B cell (primary cell): ENCODE results near the gene SOHLH1. TPM values are rescaled to one million over a fixed set of nuclear protein-coding genes. Genes with fewer than 3 reads are reported as not detected.
"Not testable (repeated sequence)": the region's sequence is repeated elsewhere in the genome, so short reads cannot be mapped to it uniquely, and the experiment has no call there.

Experiments used
- ATAC-seq: fragments of 200-7000 bp; cut with Tn5 transposase; one replicate; pipeline ENCODE4 v1.10.0; 2021; ENCODE audit warnings: low read depth, mild to moderate bottlenecking, moderate number of reproducible peaks, moderate library complexity
- CTCF ChIA-PET: fragments of 350-600 bp; sonication (Branson Sonifier 250); formaldehyde crosslinking; loops from one replicate; lab custom pipeline; 2021; ENCODE audit warnings: antibody characterized with exemption, inconsistent platforms; lab: Charles Lee
- POLR2A ChIA-PET: fragments of 350-600 bp; sonication (Branson Sonifier 250); formaldehyde crosslinking; loops from one replicate; lab custom pipeline; 2021; ENCODE audit warnings: antibody characterized with exemption; lab: Charles Lee
- DNase-seq: peaks from one replicate; pipeline ENCODE4 v3.0.0; 2013
- H2AFZ ChIP-seq: 2 replicates; pipeline ENCODE4 v1.6.1; 2012; ENCODE audit warnings: mild to moderate bottlenecking, low read depth, low read length; ENCODE audit not compliant: insufficient read depth, poor library complexity, severe bottlenecking
- H3K27ac ChIP-seq, 2 donors: 1 replicate in 1 of 2; 2 replicates in 1 of 2; pipeline ENCODE4 v1.5.1; 2012 to 2013; ENCODE audit warnings: low read length in 2 of 2, mild to moderate bottlenecking in 2 of 2, moderate library complexity in 1 of 2
- H3K27me3 ChIP-seq, 4 experiments: fragments of 200-600 bp in 1 of 4; sonication (generic) in 1 of 4; replicated peaks in 1 of 4; 1 replicate in 2 of 4; 2 replicates in 2 of 4; pipeline versions ENCODE4 v1.6.1 to v1.7.0; 2013 to 2016; ENCODE audit warnings: low read length in 3 of 4, mild to moderate bottlenecking in 2 of 4, mixed read lengths in 1 of 4, moderate library complexity in 1 of 4; ENCODE audit not compliant: insufficient read depth in 4 of 4, control insufficient read depth in 3 of 4; ENCODE audit errors: control extremely low read depth in 1 of 4
- H3K36me3 ChIP-seq, 2 experiments: replicated peaks in 1 of 2; 1 replicate in 1 of 2; 2 replicates in 1 of 2; pipeline versions ENCODE4 v1.6.1 to v1.7.1; 2013; ENCODE audit warnings: low read length in 1 of 2; ENCODE audit not compliant: insufficient read depth in 2 of 2, control insufficient read depth in 1 of 2; ENCODE audit errors: control extremely low read depth in 1 of 2, extremely low read depth in 1 of 2
- H3K4me1 ChIP-seq, 2 donors: fragments of 200-600 bp in 1 of 2; sonication (generic) in 1 of 2; 1 replicate in 1 of 2; 2 replicates in 1 of 2; pipeline versions ENCODE4 v1.5.1 to v1.6.1; 2013 to 2017; ENCODE audit warnings: low read length in 2 of 2; ENCODE audit not compliant: control insufficient read depth in 2 of 2, insufficient read depth in 2 of 2
- H3K4me2 ChIP-seq: replicated peaks from 2 replicates; pipeline ENCODE3; 2012; ENCODE audit warnings: mild to moderate bottlenecking, low read depth, low read length; ENCODE audit not compliant: poor library complexity, severe bottlenecking
- H3K4me3 ChIP-seq, 5 experiments: fragments of 200-600 bp in 1 of 5; sonication (generic) in 1 of 5; 1 replicate in 3 of 5; 2 replicates in 2 of 5; pipeline versions ENCODE4 v1.5.1 to v1.7.0; 2011 to 2016; ENCODE audit warnings: low read length in 4 of 5, mild to moderate bottlenecking in 4 of 5, low read depth in 2 of 5, control low read depth in 1 of 5, moderate library complexity in 1 of 5; ENCODE audit not compliant: insufficient read depth in 1 of 5; ENCODE audit errors: control extremely low read depth in 1 of 5, extremely low read depth in 1 of 5
- H3K79me2 ChIP-seq: fragments of 200-600 bp; sonication (generic); one replicate; pipeline ENCODE4 v1.6.0; 2016; ENCODE audit warnings: low read length; ENCODE audit not compliant: control insufficient read depth, insufficient read depth
- H3K9ac ChIP-seq: fragments of 200-600 bp; sonication (generic); 2 replicates; pipeline ENCODE4 v1.6.1; 2017; ENCODE audit warnings: mild to moderate bottlenecking, low read length, moderate library complexity
- H3K9me3 ChIP-seq, 3 donors: one replicate each; pipeline versions ENCODE4 v1.6.1 to v1.7.1; 2013; ENCODE audit warnings: low read length in 2 of 3; ENCODE audit not compliant: control insufficient read depth in 2 of 3, insufficient read depth in 1 of 3; ENCODE audit errors: control extremely low read depth in 1 of 3
- H4K20me1 ChIP-seq: 2 replicates; pipeline ENCODE4 v1.6.0; 2012; ENCODE audit warnings: mild to moderate bottlenecking, low read length; ENCODE audit not compliant: insufficient read depth, control insufficient read depth, poor library complexity, severe bottlenecking
- H3K27ac Mint-ChIP-seq: one replicate; pipeline ENCODE4 v1.8.0; 2021; ENCODE audit warnings: mixed read lengths
- H3K27me3 Mint-ChIP-seq: one replicate; pipeline ENCODE4 v1.8.0; 2021; ENCODE audit warnings: mixed read lengths
- H3K4me1 Mint-ChIP-seq: one replicate; pipeline ENCODE4 v1.8.0; 2021; ENCODE audit warnings: mixed read lengths
- H3K4me3 Mint-ChIP-seq: one replicate; pipeline ENCODE4 v1.8.0; 2021; ENCODE audit warnings: mixed read lengths
- H3K9me3 Mint-ChIP-seq: one replicate; pipeline ENCODE4 v1.8.0; 2022; ENCODE audit warnings: mixed read lengths; ENCODE audit not compliant: insufficient read depth
- EZH2 ChIP-seq: IDR thresholded peaks from 2 replicates; pipeline ENCODE4 v1.6.1; 2012; ENCODE audit warnings: borderline replicate concordance, low read depth, mild to moderate bottlenecking, moderate library complexity, low read length; ENCODE audit not compliant: insufficient read depth, poor library complexity, severe bottlenecking
- WGBS: methylation state at CpG from one replicate; pipeline ENCODE4 v1.1.5; 2013; ENCODE audit warnings: missing lambda C conversion rate; ENCODE audit not compliant: insufficient coverage; 5-methylcytosine and 5-hydroxymethylcytosine counted together
- intact Hi-C: fragments of 100-400 bp; cut with micrococcal nuclease; formaldehyde crosslinking; loops from one replicate; pipeline ENCODE4 v1.10.0; 2022
- polyA plus RNA-seq: library from polyadenylated mRNA; depleted of rRNA; stranded (reverse); fragments of >200 nt; gene quantifications from 2 replicates; pipeline ENCODE4 v1.2.3, GENCODE V29; 2012
- total RNA-seq, 2 donors: library from RNA; stranded (reverse); fragments of 120-200 nt in 1 of 2; gene quantifications; 1 replicate in 1 of 2; 2 replicates in 1 of 2; pipeline versions ENCODE4 v1.2.3 to v1.2.4, GENCODE V29; 2013 to 2022
- TF ChIP-seq, protein P1 (sequence below): fragments of 200-600 bp; IDR thresholded peaks from one replicate; pipeline ENCODE4 v1.8.0; 2022; ENCODE audit warnings: antibody characterized with exemption, mild to moderate bottlenecking

SOHLH1 gene
- total and polyA plus RNA-seq, 2 donors (not counting 1 experiment from before 2014, with no cell fraction given), result not detected

DNA sequence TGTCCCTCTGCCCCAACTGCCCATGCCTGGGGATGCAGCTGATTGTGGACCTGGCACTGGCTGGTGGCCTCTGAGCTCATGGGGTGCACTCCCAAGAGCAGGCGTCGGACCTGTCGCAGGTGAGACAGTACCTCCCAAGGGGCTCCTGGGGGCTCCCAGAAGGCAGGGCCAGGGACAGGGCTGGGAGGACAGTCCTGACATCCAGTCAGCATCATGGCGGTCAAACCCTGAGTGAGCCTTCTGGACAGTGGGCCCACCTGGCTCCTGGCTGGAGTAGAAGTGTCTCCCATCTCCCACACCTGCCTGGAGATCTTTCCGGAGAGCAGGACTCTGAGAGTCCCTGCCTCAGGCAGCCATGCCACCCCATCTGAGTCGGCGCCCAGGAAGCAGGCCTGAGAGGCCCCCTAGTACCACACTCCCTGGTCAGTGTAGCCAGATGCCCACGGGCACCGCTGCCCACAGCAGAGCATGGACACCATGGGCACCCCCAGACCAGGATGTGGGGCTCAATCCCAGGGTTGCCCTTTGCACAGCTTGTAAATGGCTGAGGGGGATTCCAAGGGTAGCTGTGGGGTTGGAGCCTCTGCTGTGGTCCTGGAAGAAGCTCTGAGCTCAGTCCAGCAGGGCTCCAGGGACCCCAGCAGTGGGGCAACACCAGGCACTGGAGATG is 29.5 kb downstream of the SOHLH1 start:
- H3K36me3 ChIP-seq, result no peaks in the 10 kb centered on the region
- H3K27ac ChIP-seq, result no peak overlapping the region
- CTCF ChIA-PET, result no interaction called here
- WGBS, result 96% methylated on average over 9 of the region's 9 CpGs
- peaks cover 3% of the 10 kb centered on the region for H3K9me3 Mint-ChIP-seq
- no peaks in the 10 kb centered on the region for H3K4me1 Mint-ChIP-seq
- intact Hi-C loops, result no loop called here
- no peak overlapping the region for H3K9ac ChIP-seq
- no peak for ATAC-seq
- H3K27me3 ChIP-seq, result no peaks in the 10 kb centered on the region
- H3K4me1 ChIP-seq, result no peaks in the 10 kb centered on the region
- H4K20me1 ChIP-seq, result no peaks in the 10 kb centered on the region
- DNase-seq, result no peak
- H3K9me3 ChIP-seq, result peaks cover 0 to 13% (median 0%) of the 10 kb centered on the region in 3 donors
- no peak overlapping the region for H2AFZ ChIP-seq
- peaks cover 3% of the 10 kb centered on the region for H3K27me3 Mint-ChIP-seq
- no peak overlapping the region for H3K27ac Mint-ChIP-seq
- H3K4me2 ChIP-seq, result no peak overlapping the region
- no peak overlapping the region for H3K4me3 Mint-ChIP-seq
- no peak for TF ChIP-seq EZH2
- TF ChIP-seq, protein P1, sequence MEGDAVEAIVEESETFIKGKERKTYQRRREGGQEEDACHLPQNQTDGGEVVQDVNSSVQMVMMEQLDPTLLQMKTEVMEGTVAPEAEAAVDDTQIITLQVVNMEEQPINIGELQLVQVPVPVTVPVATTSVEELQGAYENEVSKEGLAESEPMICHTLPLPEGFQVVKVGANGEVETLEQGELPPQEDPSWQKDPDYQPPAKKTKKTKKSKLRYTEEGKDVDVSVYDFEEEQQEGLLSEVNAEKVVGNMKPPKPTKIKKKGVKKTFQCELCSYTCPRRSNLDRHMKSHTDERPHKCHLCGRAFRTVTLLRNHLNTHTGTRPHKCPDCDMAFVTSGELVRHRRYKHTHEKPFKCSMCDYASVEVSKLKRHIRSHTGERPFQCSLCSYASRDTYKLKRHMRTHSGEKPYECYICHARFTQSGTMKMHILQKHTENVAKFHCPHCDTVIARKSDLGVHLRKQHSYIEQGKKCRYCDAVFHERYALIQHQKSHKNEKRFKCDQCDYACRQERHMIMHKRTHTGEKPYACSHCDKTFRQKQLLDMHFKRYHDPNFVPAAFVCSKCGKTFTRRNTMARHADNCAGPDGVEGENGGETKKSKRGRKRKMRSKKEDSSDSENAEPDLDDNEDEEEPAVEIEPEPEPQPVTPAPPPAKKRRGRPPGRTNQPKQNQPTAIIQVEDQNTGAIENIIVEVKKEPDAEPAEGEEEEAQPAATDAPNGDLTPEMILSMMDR, result no peak
- POLR2A ChIA-PET, result no interaction called here
- no peak overlapping the region for H3K4me3 ChIP-seq
- no peaks in the 10 kb centered on the region for H3K79me2 ChIP-seq

DNA sequence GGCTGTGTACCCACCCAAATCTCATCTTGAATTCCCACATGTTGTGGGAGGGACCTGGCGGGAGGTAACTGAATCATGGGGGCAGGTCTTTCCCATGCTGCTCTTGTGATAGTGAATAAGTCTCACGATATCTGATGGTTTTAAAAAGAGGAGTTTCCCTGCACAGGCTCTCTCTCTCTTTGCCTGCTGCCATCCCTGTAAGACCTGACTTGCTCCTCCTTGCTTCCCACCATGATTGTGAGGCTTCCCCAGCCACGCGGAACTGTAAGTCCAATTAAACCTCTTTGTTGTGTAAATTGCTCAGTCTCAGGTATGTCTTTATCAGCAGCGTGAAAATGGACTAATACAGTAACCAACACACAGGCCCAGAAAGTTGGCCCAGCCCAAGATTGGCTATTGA is 30.3 kb downstream of the SOHLH1 start:
- H3K27me3 ChIP-seq, H3K79me2 ChIP-seq, intact Hi-C loops, H3K4me1 Mint-ChIP-seq, H3K9me3 Mint-ChIP-seq, DNase-seq, H3K36me3 ChIP-seq, H3K4me1 ChIP-seq, CTCF ChIA-PET, H3K27ac ChIP-seq, ATAC-seq, H3K4me3 Mint-ChIP-seq, H2AFZ ChIP-seq, H3K27ac Mint-ChIP-seq, H3K27me3 Mint-ChIP-seq, POLR2A ChIA-PET, H4K20me1 ChIP-seq, H3K9ac ChIP-seq, H3K4me3 ChIP-seq, H3K4me2 ChIP-seq: not testable (repeated sequence)
- peaks cover 0 to 13% (median 0%) of the 10 kb centered on the region in 3 donors for H3K9me3 ChIP-seq
- no CpG with 5 or more reads among the region's 5 CpGs for WGBS
